Anterior cingulate cortex (tissue), 58 donors: Measurements from ENCODE around the gene CFAP61.

Experiments
- DNase-seq, 58 donors: peaks; one replicate each; lab custom pipeline; 2025; lab: John Stamatoyannopoulos, UW

CFAP61 gene

GRCh38 chr20:20160520-20160919, 108.2 kb downstream of the CFAP61 start:
- DNase-seq = no peak

GRCh38 chr20:20161611-20162010, 109.3 kb downstream of the CFAP61 start:
- DNase-seq = peak in 2 of 58 donors; percentile 1 to 17

- no peak for DNase-seq
These were observed 115.4 kb downstream of the CFAP61 start for GRCh38 chr20:20167698-20168097.

- DNase-seq = no peak
These were observed 120.9 kb downstream of the CFAP61 start for GRCh38 chr20:20173254-20173653.

GRCh38 chr20:20174089-20174835, 121.9 kb downstream of the CFAP61 start:
- DNase-seq = no peak

GRCh38 chr20:20181322-20181721, 129.0 kb downstream of the CFAP61 start:
- DNase-seq = no peak

- no peak for DNase-seq
These were observed 131.8 kb downstream of the CFAP61 start for GRCh38 chr20:20184149-20184548.

- no peak for DNase-seq
These were observed 132.4 kb downstream of the CFAP61 start for GRCh38 chr20:20184706-20185105.

- no peak for DNase-seq
These were observed 136.3 kb downstream of the CFAP61 start for GRCh38 chr20:20188647-20189046.

GRCh38 chr20:20192366-20192765, 140.0 kb downstream of the CFAP61 start:
- DNase-seq = no peak

- DNase-seq = no peak
These were observed 142.8 kb downstream of the CFAP61 start for GRCh38 chr20:20195021-20195705.

- no peak for DNase-seq
These were observed 144.3 kb downstream of the CFAP61 start for GRCh38 chr20:20196610-20197009.

- no peak for DNase-seq
These were observed 145.7 kb downstream of the CFAP61 start for GRCh38 chr20:20198011-20198410.

GRCh38 chr20:20199361-20200160, 147.2 kb downstream of the CFAP61 start:
- peak in 5 of 58 donors; percentile 4 to 23 (median 13) for DNase-seq

GRCh38 chr20:20201124-20201523, 148.8 kb downstream of the CFAP61 start:
- DNase-seq = peak in 1 of 58 donors; percentile 23

- peak in 1 of 58 donors; percentile 19 for DNase-seq
These were observed 149.3 kb downstream of the CFAP61 start for GRCh38 chr20:20201639-20202038.

- no peak for DNase-seq
These were observed 150.4 kb downstream of the CFAP61 start for GRCh38 chr20:20202768-20203167.

- DNase-seq = no peak
These were observed 151.5 kb downstream of the CFAP61 start for GRCh38 chr20:20203784-20204183.

GRCh38 chr20:20204256-20204655, 151.9 kb downstream of the CFAP61 start:
- DNase-seq = no peak

- DNase-seq = no peak
These were observed 153.0 kb downstream of the CFAP61 start for GRCh38 chr20:20205141-20205861.

- no peak for DNase-seq
These were observed 153.5 kb downstream of the CFAP61 start for GRCh38 chr20:20205862-20206236.
